ENCODE measurements around the gene ZNF488.

The ZNF488 gene

DNA sequence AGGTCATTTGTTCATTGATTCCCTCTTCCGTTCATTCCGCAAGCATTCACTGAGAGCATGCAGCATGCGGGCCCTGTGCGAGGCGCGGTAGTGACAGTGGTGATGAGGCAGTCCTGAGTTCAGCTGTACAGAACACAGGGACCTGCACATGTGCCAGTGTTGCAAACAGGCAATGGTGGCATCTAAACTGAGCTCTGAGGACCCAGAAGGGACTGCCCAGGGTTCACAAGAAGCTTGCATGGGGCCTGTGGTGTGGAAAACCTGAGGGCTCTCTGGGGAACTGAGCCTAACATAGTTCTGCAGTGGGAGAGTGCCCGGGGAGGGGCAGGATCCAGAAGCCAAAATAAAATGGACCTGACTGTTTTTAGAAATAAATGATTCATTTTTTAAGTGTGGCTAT is 13.2 kb downstream of the ZNF488 start:
- H3K27ac ChIP-seq, result no peak overlapping the region
- H3K4me2 ChIP-seq, result no peak overlapping the region
- no peak overlapping the region for H3K9ac ChIP-seq
- H3K4me1 ChIP-seq (ENCODE audit: low read depth, poor library complexity, severe bottlenecking), result no peaks in the 10 kb centered on the region
- H3K36me3 ChIP-seq (ENCODE audit: insufficient read depth), result no peaks in the 10 kb centered on the region
- TF ChIP-seq, protein P1, sequence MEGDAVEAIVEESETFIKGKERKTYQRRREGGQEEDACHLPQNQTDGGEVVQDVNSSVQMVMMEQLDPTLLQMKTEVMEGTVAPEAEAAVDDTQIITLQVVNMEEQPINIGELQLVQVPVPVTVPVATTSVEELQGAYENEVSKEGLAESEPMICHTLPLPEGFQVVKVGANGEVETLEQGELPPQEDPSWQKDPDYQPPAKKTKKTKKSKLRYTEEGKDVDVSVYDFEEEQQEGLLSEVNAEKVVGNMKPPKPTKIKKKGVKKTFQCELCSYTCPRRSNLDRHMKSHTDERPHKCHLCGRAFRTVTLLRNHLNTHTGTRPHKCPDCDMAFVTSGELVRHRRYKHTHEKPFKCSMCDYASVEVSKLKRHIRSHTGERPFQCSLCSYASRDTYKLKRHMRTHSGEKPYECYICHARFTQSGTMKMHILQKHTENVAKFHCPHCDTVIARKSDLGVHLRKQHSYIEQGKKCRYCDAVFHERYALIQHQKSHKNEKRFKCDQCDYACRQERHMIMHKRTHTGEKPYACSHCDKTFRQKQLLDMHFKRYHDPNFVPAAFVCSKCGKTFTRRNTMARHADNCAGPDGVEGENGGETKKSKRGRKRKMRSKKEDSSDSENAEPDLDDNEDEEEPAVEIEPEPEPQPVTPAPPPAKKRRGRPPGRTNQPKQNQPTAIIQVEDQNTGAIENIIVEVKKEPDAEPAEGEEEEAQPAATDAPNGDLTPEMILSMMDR (conservative IDR thresholded peaks at IDR 0.05; ENCODE audit: low read depth, low read length), result no peak
- H3K27me3 ChIP-seq (ENCODE audit: insufficient read depth, low read depth), result no peaks in the 10 kb centered on the region
- H4K20me1 ChIP-seq (ENCODE audit: insufficient read depth), result no peaks in the 10 kb centered on the region
- H3K4me3 ChIP-seq (IDR thresholded peaks at IDR 0.05; ENCODE audit: insufficient read depth, low read depth, low read length), result no peak overlapping the region
- no peak overlapping the region for H2AFZ ChIP-seq (ENCODE audit: low read depth)
- H3K79me2 ChIP-seq (ENCODE audit: insufficient read depth, low read depth), result no peaks in the 10 kb centered on the region

DNA sequence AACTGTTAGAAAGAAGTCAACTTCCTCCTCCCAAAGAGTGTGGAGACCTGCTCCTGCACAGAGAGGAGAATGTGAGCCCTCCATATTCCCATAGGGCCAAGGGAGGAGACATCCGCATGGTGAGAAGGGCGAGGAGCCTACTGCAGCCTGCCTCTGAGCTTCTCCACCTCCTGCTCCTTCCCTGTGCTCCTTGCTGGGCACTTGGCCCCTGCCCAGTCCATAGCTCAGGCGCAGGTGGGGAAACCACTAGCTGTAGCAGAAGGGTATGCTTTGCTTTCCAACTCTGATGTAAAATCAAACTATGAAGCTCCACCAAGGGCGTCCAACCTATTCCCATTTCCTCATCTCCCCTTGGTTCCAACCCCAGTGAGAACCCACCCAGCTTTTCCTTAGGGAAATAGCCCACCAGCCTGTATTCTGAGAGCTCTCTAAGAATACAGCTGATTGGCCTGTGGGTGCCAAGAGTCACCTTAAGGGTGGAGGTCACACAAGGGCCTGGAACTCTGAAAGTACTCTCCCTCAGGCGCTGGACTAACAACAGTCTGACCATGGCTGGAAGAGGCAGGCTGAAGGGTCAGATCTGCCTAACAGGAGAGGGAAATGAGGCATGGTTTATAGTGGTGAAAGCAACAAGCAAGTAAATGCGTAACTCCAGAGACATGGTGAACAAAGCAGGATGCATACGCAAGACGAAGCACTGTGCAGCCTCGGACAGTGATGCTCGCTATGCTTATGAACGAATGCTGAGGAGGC is 13.9 kb downstream of the ZNF488 start:
- no peak overlapping the region for H3K4me3 ChIP-seq (IDR thresholded peaks at IDR 0.05; ENCODE audit: insufficient read depth, low read depth, low read length)
- no peaks in the 10 kb centered on the region for H3K79me2 ChIP-seq (ENCODE audit: insufficient read depth, low read depth)
- no peaks in the 10 kb centered on the region for H3K36me3 ChIP-seq (ENCODE audit: insufficient read depth)
- H3K27me3 ChIP-seq (ENCODE audit: insufficient read depth, low read depth), result no peaks in the 10 kb centered on the region
- H4K20me1 ChIP-seq (ENCODE audit: insufficient read depth), result no peaks in the 10 kb centered on the region
- H3K4me1 ChIP-seq (ENCODE audit: low read depth, poor library complexity, severe bottlenecking), result no peaks in the 10 kb centered on the region
- no peak overlapping the region for H3K4me2 ChIP-seq
- H2AFZ ChIP-seq (ENCODE audit: low read depth), result no peak overlapping the region
- no peak overlapping the region for H3K27ac ChIP-seq
- TF ChIP-seq, protein P1 (conservative IDR thresholded peaks at IDR 0.05; ENCODE audit: low read depth, low read length), result no peak
- no peak overlapping the region for H3K9ac ChIP-seq

DNA sequence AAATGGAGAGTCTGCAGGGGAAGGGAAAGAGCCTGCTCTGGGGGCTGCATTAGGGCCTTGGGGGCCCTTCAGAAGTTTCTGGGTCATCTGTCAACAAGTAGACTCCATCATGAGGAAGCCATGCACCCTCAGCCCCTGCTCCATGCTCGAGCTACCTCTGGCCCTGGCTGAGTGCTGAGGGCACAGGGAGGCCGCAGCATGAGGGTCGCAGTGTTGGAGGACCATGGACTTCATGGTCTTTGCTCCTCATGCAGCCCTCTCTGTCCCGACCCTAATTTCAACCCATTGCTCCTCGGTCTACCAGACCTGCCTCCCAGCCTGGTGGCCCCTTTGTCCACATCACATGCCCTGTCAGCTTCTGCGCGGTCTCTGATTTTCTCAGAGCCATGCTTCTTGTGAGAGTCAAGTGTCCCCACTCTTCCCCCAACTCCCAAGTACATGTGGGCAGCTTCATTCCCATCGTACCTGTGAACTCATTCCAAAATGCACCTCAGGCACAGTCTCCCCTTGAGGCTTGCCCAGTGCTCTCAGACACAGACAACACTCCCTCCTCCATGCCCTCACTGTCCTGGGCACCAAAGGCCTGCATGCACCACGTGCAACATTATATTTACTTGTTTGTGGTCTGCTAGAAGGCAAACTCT is 14.7 kb downstream of the ZNF488 start:
- Histone ChIP-seq H4K20me1 (ENCODE audit: insufficient read depth) (no peaks in the 10 kb centered on the region), H3K79me2 (ENCODE audit: insufficient read depth, low read depth) (no peaks in the 10 kb centered on the region), H3K27me3 (ENCODE audit: insufficient read depth, low read depth) (no peaks in the 10 kb centered on the region), H3K4me1 (ENCODE audit: low read depth, poor library complexity, severe bottlenecking) (no peaks in the 10 kb centered on the region), H3K9ac (no peak overlapping the region), H3K27ac (no peak overlapping the region), H3K4me3 (IDR thresholded peaks at IDR 0.05; ENCODE audit: insufficient read depth, low read depth, low read length) (no peak overlapping the region), H2AFZ (ENCODE audit: low read depth) (no peak overlapping the region), H3K4me2 (no peak overlapping the region), H3K36me3 (ENCODE audit: insufficient read depth) (no peaks in the 10 kb centered on the region)
- TF ChIP-seq, protein P1 (conservative IDR thresholded peaks at IDR 0.05; ENCODE audit: low read depth, low read length), result no peak

DNA sequence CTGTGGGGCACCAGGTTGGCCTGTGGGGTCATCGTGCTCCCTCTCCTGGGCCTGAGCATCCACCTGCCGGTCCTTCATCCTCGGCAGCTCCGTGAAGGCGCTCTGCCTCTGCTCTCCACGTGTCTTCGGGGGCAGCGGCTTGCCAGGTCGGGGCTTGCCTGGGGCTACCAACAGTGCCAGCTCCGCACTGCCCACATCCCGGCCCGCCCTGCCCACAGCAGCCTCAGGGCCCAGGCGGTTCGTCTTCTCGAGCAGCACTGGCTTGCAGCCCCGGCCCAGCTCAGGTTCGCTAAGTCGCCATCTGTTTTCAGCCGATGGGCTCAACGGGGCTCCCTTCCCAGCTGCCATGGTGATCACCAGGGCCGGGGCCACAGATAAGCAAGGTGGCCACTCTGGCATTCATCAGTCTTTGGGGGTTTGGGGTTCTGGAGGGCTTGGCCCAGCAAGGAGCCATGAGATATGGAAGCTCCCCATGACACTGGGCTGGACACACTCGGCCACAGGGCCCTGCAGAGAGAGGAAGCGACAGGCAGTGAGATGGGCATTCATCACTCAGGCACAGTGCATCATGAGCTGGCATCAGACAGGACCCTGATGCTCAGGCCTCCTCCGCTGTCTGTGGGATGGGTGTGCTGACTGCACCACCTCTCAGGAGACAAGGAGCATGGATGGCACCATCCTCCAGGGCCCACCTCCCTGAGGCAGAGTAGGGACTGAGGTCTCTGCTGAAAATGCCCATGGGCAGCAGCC is 15.5 kb downstream of the ZNF488 start:
- Histone ChIP-seq H3K4me1 (ENCODE audit: low read depth, poor library complexity, severe bottlenecking) (no peaks in the 10 kb centered on the region), H3K27me3 (ENCODE audit: insufficient read depth, low read depth) (no peaks in the 10 kb centered on the region), H3K27ac (no peak overlapping the region), H3K9ac (no peak overlapping the region), H3K79me2 (ENCODE audit: insufficient read depth, low read depth) (no peaks in the 10 kb centered on the region), H3K36me3 (ENCODE audit: insufficient read depth) (no peaks in the 10 kb centered on the region), H4K20me1 (ENCODE audit: insufficient read depth) (no peaks in the 10 kb centered on the region), H3K4me2 (no peak overlapping the region), H3K4me3 (IDR thresholded peaks at IDR 0.05; ENCODE audit: insufficient read depth, low read depth, low read length) (no peak overlapping the region), H2AFZ (ENCODE audit: low read depth) (no peak overlapping the region)
- TF ChIP-seq, protein P1 (conservative IDR thresholded peaks at IDR 0.05; ENCODE audit: low read depth, low read length), result no peak
